LHCN-M2 (cell line): Measurements from ENCODE around the gene DOK7. TPM values are rescaled to one million over a fixed set of nuclear protein-coding genes. Genes with fewer than 3 reads are reported as not detected.

Source experiments
- DNase-seq: peaks from one replicate; pipeline ENCODE4 v3.0.0-alpha.2; 2012; ENCODE audit warnings: low read depth
- total RNA-seq: library from RNA; depleted of rRNA; stranded (reverse); fragments of >200 nt; gene quantifications from 2 replicates; pipeline ENCODE4 v1.2.3, GENCODE V29; 2014

DOK7 gene
- total RNA-seq, 1 experiment from 2014 or later, result 47.9 TPM

DNA sequence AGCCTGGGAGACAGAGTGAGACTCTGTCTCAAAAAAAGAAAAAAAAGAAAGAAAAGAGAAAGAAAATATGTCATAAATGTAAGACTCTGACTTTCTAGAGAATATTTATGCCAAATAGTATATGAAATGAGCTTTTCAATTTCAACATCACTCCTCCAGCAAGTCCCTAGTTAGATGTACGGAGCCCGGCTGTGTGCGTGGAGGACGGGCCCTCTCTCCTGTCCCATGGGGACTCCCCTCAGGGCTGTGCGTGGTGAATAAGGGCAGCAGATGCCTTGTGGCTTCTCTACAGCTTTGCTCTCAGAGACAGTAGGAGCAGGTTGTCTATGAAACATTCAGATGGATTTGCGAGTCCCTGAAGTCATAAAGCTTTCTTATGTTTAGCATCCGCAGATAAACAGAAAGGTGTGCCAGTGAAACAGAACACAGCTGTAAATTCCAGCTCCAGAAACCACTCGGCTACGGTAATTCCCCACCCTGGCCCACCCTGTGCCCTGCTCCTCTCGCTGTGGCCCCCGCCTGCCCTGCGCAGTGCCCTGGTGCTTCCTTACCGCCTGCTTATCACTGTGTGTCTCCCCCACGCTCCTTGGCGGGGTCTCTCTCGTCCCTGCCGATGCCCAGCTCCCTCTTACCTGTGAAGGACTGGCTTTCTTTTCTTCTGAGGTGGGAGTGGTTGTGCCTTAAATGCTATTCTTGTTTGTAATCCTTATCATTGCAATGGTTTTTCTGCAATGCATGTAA, 35.2 kb upstream of the DOK7 start:
- DNase-seq, result no peak

DNA sequence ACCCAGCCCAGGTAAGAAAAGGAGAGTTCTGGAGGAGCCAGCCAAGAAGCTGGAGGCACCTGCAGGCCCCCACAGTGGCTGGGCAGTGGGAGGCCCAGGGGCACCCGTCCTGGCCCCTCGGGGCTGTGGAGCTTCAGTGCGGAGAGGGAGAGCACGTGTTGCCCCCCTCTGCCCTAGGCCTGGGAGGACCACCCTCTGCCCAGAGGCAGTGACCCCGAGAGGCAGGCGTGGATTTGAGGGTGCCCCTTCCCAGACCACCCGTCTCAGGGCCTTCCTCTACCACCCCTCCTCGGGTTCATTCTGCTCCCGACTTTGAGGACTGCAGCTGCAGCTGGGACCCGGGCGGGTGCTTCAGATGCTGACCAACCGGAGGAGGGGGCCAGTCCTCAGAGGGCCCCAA, 33.5 kb upstream of the DOK7 start:
- DNase-seq, result no peak

DNA sequence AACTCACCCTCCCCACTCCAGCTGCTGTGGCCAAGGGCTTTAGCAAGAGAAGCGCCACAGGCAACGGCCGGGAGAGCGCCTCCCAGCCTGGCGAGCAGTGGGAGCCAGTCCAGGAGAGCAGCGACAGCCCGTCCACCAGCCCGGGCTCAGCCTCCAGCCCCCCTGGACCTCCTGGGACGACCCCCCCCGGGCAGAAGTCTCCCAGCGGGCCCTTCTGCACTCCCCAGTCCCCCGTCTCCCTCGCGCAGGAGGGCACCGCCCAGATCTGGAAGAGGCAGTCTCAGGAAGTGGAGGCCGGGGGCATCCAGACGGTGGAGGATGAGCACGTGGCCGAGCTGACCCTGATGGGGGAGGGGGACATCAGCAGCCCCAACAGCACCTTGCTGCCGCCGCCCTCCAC, 32.6 kb upstream of the DOK7 start:
- no peak for DNase-seq

DNA sequence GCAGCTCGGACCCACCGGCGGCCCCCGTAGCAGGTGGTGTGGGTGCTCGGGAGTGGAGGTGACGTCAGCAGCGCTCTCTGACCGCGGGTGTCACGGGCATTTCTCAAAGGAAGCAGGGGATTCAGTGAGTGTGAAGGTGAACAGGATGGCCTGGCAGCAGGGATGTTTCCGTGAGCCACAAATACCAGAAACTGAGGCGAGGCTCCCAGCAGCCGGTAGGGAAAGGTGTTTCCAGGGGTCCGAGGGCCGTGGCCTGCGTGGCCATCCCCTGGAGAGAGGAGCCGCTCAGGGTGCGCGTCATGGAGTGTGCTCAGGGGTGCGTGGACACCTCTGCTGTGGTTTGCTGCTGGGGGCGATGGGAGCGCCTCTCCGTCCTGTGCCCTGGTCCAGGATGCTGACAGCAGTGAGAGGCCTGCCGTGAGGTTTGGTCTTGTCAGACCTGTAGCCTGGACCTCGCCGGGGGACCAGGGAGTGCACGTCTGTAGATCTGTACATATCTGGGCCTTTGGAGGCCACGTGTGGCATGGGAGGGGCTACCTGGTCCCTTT, 31.6 kb upstream of the DOK7 start:
- DNase-seq, result no peak

DNA sequence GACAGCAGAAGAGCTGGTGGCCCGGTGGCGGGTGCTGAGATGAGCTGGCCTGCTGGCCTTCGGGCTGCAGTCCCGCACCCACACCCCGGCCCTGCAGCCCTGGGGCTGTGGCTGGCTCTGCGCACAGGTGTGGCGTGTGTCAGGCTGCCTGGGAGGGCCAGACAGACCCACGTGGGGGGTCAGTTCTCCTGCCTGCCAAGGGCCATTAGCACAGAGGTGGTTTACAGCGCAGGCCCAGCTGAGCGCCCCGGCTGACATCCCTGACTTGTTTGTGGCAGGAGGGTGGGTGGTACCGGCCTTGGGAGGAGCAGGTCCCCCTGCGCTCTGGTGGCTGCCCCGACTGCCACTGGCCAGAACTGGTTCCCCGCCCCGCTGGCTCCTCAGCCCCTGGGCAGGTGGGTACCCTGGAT, 30.7 kb upstream of the DOK7 start:
- DNase-seq, result no peak

DNA sequence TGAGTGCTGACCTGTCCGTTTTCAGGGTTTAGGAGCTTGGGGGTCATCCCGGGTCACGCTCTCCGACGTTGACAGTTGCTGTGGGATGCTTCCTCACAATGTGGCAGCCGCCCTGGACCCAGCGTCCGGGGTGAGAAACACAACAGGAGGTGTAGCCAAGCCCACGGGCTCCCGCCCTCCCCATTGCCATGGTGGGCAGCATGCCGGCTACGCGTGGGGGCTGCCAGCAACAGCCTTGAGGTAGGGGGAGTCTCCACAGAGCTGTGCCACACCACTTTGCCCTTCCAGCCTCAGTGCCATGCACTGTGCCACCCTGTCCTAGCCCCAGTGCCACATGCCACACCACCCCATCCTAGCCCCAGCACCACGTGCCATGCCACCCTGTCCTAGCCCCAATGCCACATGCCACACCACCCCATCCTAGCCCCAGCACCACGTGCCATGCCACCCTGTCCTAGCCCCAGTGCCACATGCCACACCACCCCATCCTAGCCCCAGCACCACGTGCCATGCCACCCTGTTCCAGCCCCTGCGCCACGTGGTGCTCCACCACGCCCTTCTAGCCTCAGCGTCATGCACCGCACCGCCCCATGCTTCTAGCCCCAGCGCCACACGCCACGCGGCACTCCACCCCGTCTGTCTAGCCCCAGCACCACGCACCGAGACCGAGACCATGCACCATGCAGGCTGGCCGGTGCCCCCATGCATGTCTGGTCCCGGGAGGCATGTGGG, 29.8 kb upstream of the DOK7 start:
- DNase-seq, result no peak

DNA sequence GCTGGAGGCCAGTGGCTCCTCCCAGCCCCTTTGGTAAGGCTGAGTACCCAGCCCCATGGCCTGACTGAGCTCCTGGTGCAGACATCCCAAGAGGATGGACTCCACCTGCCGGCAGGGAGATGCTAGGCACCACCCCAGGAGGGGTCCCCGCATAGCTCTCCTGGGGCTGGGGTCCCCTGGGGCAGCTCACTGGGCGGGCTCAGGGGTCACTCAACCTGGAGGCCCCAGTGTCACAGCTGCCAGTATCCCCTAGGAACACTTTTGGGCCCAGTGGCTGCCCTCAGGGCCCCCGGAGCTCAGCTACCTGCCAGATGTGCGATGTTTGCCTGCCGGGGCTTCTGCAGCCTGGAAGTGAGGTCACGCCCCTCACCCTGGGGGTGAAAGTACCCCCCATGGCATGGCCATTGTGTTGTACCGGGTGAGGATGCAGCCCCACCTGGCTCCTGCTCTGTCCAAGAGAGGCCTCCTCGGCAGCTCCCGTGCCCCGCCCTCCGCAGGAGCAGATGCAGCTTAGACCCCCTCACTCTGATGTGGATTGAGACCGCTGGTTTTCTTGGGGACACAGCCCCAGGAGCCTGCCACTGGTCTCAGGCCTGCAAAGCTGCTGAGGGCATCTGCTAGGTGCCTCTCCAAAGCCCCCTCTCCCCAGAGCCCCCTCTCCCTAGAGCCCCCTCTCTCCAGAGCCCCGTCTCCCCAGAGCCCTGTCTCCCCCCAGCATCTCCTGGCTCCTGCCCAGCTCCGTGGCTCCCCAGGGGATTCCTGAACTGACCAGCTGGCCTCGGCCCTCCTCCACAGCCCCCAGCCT, 28.0 kb upstream of the DOK7 start:
- no peak for DNase-seq

DNA sequence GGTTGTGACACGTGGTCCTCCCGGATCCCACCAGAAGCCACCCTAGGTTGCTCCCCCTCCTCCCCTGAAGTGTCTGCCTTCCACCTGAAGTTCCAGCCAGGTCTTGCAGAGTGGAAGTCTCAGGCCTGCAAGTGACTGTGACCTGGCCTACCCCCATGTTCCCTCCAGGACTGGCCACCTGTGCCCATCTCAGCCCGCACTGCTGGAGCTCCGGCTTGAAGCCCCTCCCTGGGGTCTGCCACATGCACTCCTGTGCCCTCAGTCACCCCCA, 27.5 kb upstream of the DOK7 start:
- no peak for DNase-seq

DNA sequence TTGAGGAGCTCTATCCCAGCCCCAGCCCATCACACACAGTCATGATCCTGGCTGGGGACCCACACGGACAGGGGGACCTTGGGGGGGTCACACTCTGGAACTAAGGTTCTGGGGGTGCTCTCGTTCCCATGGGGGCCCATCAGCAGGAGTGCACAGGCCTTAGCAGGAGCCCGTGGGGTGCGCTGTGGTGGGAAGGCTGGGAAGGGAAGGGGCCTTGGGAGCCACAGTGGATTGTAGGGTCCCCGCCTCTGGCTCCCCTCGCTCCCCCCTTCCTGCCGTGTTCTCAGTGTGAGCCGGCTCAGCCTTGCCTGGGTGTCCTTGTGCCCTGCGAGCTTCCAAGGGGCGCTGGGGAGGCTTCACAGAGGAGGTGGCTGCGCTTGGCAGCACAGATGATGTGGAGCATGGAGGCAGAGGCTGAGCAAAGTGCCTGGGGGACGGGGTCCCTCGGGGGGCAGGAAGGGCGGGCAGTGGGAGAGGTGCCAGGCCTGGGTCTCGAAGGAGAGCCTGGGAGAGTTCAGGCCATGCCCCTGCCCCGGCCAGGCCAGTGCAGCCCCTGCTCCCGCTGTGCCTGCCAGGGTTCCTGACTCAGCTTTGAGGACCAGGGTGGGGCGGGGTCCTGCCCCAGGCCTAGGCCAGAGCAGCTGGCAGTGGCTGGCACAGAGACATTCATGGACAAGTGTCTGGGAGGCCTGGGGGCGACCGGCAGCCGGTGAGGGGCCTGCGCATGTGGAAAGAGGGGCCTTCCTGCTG, 26.9 kb upstream of the DOK7 start:
- DNase-seq, result no peak

DNA sequence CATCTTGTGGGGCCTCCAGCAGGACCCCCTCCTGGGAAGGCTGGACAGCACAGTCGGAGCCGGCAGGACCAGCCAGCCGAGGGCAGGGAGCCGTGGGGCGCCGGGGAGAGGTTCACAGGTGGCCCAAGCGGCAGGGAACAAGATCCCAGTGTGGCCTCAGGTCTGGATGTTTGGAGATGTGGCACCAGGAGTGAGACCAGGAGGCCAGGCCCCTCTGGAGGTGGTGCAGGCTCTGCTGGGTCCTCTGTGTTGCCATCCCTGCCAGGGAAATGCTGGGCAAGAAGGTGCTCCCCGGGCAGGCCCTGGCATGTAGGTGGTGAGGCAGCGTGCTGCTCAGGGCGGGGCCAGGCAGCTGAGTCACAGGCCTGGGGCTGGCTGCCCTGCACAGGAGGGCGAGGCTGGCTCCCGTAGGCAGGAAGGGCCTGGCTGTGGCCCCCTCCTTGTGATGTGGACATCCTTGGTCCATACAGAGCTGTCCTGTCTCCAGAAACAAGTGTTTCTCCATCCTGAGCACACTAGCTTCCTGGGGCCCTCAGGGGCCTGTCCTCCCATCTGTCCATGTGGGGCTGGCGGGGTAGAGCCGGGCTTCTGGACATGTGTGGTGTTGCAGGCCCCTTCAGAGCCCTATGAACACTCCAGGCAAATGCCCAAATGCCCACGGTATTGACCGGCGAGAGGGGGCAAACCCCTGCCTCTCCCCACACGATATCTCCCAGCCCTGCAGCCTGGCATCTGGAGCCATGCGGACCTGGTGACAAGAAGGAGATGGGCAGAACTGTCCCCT, 26.1 kb upstream of the DOK7 start:
- peak; percentile 75 for DNase-seq

DNA sequence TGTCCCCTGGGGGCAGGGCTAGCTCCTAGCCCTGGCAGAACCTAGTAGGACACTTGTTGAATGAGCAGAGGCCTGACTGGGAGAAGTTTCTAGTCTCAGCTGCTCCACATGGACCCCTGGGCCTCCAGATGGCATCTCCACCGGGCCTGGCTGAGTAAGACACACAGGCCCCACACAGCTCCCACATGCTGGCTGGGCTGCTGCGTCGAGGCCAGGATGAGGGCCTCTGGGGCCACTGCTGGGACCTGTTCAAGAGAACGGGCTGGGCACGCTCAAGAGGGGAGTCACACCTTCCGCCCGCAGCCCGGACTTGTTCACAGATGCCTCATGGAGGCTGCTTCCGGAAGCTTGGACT, 25.5 kb upstream of the DOK7 start:
- DNase-seq, result no peak

DNA sequence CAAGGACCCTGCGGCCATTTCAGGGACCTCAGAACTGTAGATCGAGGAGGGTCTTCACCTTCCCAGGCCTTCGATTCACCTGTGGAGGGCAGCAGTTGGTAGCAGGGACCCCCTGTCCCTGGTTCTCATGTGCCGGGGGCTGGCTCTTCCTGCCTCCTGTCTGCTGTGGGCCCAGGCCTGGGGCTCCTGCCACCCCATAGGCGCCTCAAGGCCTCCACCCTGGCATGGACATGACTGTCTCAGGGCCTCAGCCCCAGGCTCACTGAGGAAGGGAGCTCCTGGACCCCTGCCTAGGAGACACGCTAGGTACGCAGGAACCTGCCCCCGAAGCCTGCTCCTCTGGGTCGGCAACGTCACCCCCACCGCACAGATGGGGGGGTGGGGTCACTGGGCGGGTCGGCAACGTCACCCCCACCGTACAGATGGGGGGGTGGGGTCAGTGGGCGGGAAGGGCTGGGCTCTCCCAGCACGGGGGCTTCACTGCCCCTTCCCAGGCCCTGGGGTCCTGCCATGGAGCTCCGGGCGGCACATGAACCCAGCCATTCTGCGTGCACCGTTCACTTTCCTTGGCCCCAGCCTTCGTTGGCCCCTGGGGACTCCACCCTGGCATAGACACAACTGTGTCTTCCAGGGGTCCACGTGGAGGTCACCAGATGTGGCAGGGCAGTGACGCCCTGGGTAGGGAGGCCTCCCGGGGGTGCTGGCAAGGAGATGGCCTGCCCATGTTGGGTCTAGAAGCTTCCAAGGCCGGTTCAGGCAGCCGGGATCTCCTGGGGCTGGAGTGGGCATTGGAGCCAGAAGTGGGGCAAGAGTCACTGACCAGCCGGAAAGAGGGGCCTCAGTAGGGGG, 24.9 kb upstream of the DOK7 start:
- no peak for DNase-seq

DNA sequence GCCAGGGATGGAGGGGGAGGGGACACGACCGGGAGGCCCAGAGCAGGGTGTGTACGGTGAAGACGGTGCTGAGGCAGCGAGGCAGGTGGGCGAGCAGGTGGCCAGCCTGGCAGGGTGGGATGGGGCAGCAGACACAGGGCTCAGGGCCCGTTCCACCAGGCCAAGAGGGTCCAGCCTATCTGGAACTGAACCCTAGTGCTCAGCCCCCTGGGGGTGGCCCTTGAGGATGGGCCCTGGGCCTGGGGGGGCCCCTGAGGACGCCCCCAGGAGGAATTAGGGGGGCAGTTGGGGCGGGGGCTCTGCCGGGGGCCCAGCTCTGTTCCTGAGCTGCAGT, 24.3 kb upstream of the DOK7 start:
- no peak for DNase-seq

DNA sequence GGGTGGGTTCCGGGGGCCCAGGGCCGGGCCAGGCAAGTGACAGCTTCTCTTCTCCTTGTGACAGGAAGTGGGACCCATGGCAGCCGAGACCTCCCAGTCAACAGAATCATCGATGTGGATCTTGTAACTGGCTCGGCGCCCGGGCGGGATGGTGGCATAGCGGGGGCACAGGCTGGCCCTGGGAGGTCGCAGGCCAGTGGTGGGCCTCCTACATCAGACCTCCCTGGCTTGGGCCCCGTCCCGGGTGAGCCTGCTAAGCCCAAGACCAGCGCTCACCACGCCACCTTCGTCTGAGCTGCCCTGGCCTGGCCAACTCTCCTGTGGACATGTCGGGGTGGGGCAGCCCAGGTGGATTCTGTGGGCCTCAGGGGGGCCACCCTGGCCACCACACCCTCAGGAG, 23.7 kb upstream of the DOK7 start:
- DNase-seq, result no peak

DNA sequence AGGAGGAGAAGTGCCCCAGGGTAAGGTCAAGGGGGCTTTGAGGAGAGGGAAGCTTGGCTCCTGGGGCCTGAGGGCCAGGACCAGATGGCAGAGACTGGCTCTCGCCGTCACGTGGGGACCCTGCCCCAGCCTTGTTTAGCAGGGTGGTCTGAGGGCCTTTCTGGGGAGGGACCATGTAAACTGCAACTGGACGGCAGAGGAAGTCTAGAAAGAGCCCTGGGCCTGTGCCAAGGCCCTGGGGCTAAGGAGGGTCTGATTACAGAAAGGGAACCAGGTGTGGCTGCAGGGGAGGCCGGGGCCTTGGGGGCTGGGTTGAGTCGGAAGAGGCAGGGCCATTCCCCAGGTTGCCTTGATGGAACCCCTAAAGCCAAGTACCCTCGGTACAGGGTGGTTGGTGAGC, 23.1 kb upstream of the DOK7 start:
- DNase-seq, result no peak

DNA sequence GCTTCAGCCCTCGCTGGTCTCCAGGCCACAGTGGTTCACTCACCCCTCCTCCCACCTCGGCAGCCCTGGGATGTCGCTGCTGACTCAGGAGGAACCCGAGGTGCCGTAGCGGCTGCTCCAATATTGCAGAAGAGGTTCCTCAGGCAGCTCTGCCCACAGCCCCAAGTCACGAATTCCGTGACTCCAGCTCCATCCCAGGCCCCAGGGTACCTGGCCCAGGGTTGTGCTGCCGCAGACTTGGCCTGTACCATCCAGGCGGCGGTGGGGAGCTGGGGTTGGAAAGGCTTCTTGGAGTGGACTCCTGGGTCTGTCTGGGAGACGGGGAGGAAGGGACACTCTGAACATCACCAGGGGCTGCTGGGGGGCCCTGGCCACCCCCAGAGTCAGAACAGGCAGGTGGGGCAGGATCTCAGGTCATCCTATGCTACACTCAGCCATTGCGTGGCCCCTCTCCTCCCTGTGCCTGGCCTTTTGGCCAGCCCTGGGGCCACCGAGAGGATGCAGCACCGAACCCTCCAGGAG, 22.1 kb upstream of the DOK7 start:
- DNase-seq, result peak; percentile 28

DNA sequence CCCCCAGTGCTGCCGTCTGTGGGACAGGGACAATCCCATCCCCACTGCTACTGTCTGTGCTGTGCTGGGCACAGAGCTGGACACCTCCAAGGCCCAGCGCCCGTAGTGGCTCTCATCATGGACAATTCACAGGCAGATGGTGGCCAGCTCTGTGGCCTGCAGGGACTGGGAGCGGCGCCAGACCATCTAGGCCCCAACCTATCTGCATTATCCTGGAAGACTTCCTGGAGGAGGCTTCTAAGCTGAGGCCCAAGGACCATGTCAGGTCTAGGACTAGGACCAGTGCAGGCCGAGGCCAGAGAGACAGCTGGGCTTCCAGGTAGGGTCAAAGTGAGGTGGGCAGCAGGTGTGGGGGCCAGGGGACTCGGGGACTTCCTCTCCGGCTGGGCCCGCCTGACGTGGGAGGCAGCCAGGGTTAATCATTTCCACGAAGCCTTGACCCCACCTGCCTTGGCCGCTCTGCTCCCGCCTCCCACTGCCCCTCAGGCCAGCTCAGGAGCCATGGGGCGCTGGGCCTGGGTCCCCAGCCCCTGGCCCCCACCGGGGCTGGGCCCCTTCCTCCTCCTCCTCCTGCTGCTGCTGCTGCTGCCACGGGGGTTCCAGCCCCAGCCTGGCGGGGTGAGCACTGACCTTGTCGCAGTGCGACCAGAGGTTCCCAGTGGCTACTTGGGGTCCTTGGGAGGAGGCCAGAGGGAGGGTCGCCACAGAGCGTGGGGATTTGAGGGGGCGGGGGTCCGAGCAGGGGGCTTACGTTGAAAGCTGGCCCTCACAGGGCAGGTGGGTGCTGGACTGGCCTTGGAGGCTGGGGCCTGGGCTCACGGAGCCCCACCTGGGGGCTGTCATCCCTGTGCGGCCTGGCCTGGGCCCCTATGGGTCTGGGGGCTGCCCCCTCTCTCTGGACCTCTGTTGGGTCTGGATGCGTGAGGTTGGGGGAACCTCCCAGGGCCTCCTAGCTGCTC, 21.3 kb upstream of the DOK7 start, which contains the start of gene HGFAC:
HGFAC (plus strand) TSS at position 468 of the 959 bp plus-strand sequence; CDS start at position 502, 34 bp downstream.
- no peak for DNase-seq

DNA sequence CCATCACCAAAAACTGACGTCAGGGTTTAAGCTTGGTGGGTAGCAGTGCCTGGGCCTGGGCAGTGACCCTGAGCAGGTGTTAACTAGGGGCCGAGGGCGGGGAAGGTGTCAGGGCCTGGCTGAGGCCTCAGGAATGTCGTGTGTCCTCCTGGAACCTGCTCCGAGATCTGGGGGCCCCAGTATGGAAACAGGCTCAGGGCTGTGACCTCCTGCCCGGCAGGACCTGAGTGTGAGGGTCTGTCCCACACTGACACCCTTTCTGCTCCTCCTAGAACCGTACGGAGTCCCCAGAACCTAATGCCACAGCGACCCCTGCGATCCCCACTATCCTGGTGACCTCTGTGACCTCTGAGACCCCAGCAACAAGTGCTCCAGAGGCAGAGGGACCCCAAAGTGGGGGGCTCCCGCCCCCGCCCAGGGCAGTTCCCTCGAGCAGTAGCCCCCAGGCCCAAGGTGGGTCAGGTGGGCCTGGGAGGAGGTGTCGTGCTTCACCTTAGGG, 20.6 kb upstream of the DOK7 start:
- DNase-seq, result no peak
